ENCODE measurements around the gene PCLO. TPM values are rescaled to one million over a fixed set of nuclear protein-coding genes. Genes with fewer than 3 reads are reported as not detected.

The PCLO gene
- total and polyA plus RNA-seq, 2 of the 8 experiments (the other 6 are each of a cell fraction or from before 2014, with no cell fraction given): 1.5 to 3.2 TPM

- H3K9me3 ChIP-seq (ENCODE audit: insufficient read depth in 2 of 2, low read depth in 1 of 2, low read length in 1 of 2): no peaks in the 10 kb centered on the region
- H4K5ac ChIP-seq (ENCODE audit: insufficient read length, low read depth, low read length): no peak overlapping the region
- no peak overlapping the region for H2BK12ac ChIP-seq (ENCODE audit: low read depth, low read length)
- H2BK120ac ChIP-seq (replicated peaks; ENCODE audit: low read depth, low read length): no peak overlapping the region
- ChIA-PET POLR2A (ENCODE audit: partially characterized antibody) (no interaction called here), CTCF (ENCODE audit: partially characterized antibody) (no interaction called here)
- H2BK20ac ChIP-seq (ENCODE audit: low read length): no peak overlapping the region
- no peak overlapping the region for H3K14ac ChIP-seq (ENCODE audit: insufficient read length)
- H3K4me2 ChIP-seq (ENCODE audit: insufficient read depth in 1 of 2, low read depth in 2 of 2, low read length in 2 of 2): no peak overlapping the region
- H3K4me1 ChIP-seq (replicated peaks in 1 of 4; ENCODE audit: control insufficient read depth in 3 of 4, insufficient read depth in 4 of 4, low read length in 3 of 4): no peaks in the 10 kb centered on the region
- TF ChIP-seq MAFK (IDR thresholded peaks at IDR 0.05; ENCODE audit: low read depth, low read length) (peak; percentile 5; the same call in 1 of the 2 replicates), BACH1 (IDR thresholded peaks at IDR 0.05; ENCODE audit: low read length) (no peak)
- no peak overlapping the region for H3K4me3 ChIP-seq (ENCODE audit: extremely low read depth in 1 of 4, insufficient read depth in 2 of 4, low read depth in 3 of 4, low read length in 4 of 4)
- no peaks in the 10 kb centered on the region for H3K36me3 ChIP-seq (ENCODE audit: control insufficient read depth in 2 of 4, insufficient read depth in 4 of 4, low read length in 3 of 4)
- no peak overlapping the region for H3K18ac ChIP-seq (ENCODE audit: extremely low read depth, low read length)
- H2BK5ac ChIP-seq (ENCODE audit: low read depth, low read length): no peak overlapping the region
- H3K27me3 ChIP-seq (replicated peaks in 1 of 4; ENCODE audit: control insufficient read depth in 3 of 4, extremely low read depth in 1 of 4, insufficient read depth in 3 of 4, low read length in 3 of 4): no peaks in the 10 kb centered on the region
- no peaks in the 10 kb centered on the region for H3K79me1 ChIP-seq (ENCODE audit: low read depth, low read length)
- H3K27ac ChIP-seq (ENCODE audit: low read depth, low read length): no peak overlapping the region
- H4K8ac ChIP-seq (ENCODE audit: extremely low read depth, insufficient read depth, low read length): no peak overlapping the region
- H3K56ac ChIP-seq (replicated peaks; ENCODE audit: insufficient read length, low read depth, low read length): no peak overlapping the region
- H2BK15ac ChIP-seq (ENCODE audit: low read length): no peak overlapping the region
- H3K4ac ChIP-seq (replicated peaks; ENCODE audit: insufficient read length, low read depth, low read length): no peak overlapping the region
- H4K20me1 ChIP-seq (replicated peaks in 1 of 2; ENCODE audit: control insufficient read depth in 1 of 2, insufficient read depth in 2 of 2, low read length in 2 of 2): no peaks in the 10 kb centered on the region
- no peaks in the 10 kb centered on the region for H3K23me2 ChIP-seq (ENCODE audit: low read depth, low read length)
- H3K9ac ChIP-seq (replicated peaks in 1 of 4; ENCODE audit: extremely low read depth in 1 of 4, low read depth in 3 of 4, low read length in 3 of 4): no peak overlapping the region
- no peak overlapping the region for H3K23ac ChIP-seq (ENCODE audit: insufficient read length)
- H2AFZ ChIP-seq (ENCODE audit: low read length): no peak overlapping the region
- 94% methylated on average over 1 of the region's 1 CpG; no CpG with 5 or more reads in 1 of the 2 experiments for WGBS, 2 experiments (ENCODE audit: extremely low coverage in 1 of 2, insufficient coverage in 1 of 2, insufficient read length in 1 of 2, insufficient replicate concordance in 2 of 2, low coverage in 1 of 2, low lambda C conversion rate in 2 of 2, missing lambda C conversion rate in 1 of 2)
- H3K79me2 ChIP-seq (ENCODE audit: control insufficient read depth in 1 of 2, insufficient read depth in 2 of 2, low read length in 2 of 2): no peaks in the 10 kb centered on the region
- FAIRE-seq: no peak
- H4K91ac ChIP-seq (replicated peaks; ENCODE audit: insufficient read length, low read length): no peak overlapping the region
- no peak for DNase-seq (ENCODE audit: low read depth in 1 of 2, low spot score in 2 of 2)
- no peak overlapping the region for H2AK5ac ChIP-seq (ENCODE audit: low read depth, low read length)
These were observed 150.7 kb downstream of the PCLO start for GRCh38 chr7:83011954-83012353.
